Measurements from ENCODE around the gene AHI1.
"Not testable (repeated sequence)": the region's sequence is repeated elsewhere in the genome, so short reads cannot be mapped to it uniquely, and the experiment has no call there.

Gene AHI1

DNA sequence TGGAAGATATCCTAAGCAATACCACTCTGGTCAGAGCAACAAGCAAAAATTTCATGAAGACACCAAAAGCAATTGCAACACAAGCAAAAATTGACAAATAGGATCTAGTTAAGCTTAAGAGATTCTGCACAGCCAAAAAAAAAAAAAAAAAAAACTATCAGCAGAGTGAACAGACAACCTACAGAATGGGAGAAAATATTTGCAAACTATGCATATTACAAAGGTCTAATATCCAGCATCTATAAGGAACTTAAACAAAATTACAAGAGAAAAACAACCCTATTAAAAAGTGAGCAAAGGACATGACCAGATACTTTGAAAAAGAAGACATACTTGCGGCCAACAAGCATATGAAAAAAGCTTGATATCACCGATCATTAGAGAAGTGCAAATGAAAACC, 20.0 kb upstream of the AHI1 start:
- no peak for DNase-seq
- in situ Hi-C loops (cut with HindIII; ENCODE audit: low pct_ligation_motif_present, low pct_unique_long_range_greater_than_20kb, low sequenced_read_pairs) = no loop called here

DNA sequence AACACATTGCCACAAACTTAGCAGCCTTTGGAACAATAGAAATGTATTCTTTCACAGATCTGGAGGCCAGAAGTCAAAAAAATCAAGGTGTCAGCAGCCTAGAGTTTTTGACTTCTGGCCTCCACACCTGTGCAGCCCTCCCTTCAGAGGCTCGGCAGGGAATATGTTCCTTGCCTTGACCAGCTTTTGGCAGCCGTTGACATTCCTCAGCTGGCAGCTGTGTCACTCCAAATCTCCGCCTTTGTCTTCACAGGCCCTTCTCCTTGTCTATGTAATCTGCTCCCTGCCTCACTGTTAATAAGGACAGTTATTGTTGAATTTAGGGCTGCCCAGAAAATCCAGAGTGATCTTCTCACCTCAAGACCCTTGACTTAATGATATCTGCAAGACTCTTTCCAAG, 17.2 kb upstream of the AHI1 start:
- in situ Hi-C loops (cut with HindIII; ENCODE audit: low pct_ligation_motif_present, low pct_unique_long_range_greater_than_20kb, low sequenced_read_pairs) = no loop called here
- no peak for DNase-seq

DNA sequence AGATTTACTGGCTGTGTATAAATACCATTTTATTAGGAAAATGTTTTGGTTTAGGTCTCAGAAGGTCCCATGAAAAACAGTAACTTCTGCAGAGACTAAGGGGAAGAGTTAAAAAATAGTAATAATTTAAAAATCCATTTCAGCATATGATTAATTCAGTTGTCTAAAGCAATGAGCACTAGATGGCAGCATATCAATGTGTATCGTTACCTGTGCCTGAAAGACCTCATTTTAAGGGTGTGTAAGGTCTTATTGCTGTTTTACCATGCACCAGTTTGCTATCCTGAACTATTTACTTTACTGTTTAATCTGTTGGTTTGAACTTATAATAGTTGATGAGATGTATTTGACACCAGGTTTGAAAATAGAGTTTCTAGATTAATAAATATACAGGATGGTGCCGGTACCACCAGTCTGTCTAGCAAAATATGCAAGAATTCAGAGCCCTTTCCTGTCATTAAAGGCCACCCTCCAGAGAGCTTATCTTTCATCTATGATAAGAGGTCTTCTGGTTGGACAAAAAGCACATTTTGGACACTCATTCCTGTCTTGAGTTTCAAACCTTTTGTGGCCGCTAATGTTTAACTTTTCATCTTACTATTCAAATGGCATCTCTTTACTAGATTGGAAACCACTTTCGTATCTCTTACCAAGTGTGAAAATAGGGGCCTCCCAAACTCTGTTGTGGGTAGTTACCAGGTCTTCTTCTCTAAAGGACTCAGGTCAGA, 8.9 kb upstream of the AHI1 start:
- peak; percentile 48 for DNase-seq
- in situ Hi-C loops (cut with HindIII; ENCODE audit: low pct_ligation_motif_present, low pct_unique_long_range_greater_than_20kb, low sequenced_read_pairs) = no loop called here

DNA sequence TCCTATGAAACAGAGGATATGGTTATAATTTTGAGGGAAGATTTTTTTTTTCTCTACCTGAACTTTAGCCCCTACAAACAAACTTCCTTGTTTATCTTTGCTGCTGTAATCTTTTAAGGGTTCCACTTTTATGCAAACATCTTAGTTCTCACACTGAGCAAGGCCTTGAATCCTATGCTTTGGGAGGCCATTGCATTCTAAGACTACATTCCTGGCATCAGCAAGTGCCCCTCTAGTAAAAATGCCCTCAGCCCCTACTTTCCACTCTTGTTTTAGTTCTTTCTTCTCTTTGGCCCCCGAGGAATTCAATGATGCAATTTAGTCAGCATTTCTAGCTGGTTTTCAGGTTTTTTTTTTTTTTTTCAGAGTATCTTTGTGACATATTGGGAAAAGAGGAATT, 8.1 kb upstream of the AHI1 start:
- no peak for DNase-seq
- in situ Hi-C loops (cut with HindIII; ENCODE audit: low pct_ligation_motif_present, low pct_unique_long_range_greater_than_20kb, low sequenced_read_pairs) = no loop called here

DNA sequence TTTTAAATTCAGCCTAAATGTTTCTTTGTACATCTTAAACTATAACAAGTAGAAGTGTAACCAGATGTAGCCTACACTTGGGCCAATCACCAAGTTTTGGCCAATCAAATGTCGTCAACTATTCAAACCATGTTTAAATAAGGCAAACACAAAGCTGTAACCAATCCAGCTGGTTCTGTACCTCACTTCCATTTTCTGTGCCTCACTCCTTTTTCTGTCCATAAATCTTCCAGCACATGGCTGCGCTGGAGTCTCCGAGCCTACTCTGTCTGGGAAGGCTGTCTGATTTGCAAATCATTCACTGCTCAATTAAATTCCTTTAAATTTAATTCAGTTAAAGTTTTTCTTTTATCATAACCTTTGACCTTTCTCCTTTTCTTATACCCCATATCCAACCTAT, 7.7 kb upstream of the AHI1 start:
- no peak for DNase-seq
- in situ Hi-C loops (cut with HindIII; ENCODE audit: low pct_ligation_motif_present, low pct_unique_long_range_greater_than_20kb, low sequenced_read_pairs) = no loop called here

DNA sequence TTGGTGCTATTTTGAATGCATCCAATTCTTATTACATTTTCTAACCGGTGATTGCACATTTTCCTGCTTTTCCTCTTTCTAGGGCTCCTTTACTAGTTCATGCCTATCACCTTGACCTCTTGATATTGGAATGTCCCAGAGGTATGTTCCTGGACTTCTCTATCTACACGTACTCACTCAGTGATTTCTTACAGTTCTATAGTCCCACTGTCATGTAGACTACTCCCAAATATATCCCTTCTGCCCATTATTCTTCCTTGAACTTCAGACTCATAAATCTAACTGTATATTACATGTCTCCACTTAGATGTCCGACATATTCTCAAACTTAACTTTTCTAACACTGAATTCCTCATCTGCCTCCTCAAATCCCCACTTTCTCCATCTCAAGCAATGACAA, 7.2 kb upstream of the AHI1 start:
- in situ Hi-C loops (cut with HindIII; ENCODE audit: low pct_ligation_motif_present, low pct_unique_long_range_greater_than_20kb, low sequenced_read_pairs) = no loop called here
- no peak for DNase-seq

DNA sequence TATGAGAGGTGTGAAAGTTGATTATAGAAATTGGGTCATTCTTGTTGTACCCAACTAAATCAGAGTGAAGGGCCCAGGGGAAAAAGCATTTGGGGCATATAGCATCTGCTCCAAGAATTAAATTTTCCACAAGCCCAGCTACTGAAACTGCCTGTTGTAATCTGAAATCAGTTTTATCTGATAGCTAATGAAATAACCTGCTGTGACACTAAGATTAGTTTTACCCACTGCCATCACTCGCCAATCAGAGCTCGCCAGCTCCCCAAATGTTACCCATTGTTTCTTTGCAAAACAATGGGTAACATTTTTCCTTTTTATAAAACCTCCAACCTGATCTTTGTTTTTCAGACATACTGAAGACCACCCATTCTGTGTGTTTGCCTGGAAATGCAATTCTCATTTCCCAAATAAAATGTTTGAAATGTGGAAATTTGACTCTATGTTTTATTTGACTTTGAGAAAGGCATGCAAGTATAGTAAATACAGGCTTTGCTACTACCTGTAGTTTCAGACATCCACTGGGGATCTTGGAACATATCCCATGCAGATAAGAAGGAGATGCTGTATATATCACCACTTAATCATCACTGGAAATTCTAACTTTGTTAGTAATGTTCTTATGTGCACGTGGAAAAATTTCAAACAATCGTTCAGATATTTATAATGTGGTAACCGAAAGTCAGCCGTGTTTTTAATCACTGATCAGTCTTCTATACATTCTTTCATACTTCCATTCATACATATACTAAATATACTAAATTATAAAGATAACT, 6.3 kb upstream of the AHI1 start:
- in situ Hi-C loops (cut with HindIII; ENCODE audit: low pct_ligation_motif_present, low pct_unique_long_range_greater_than_20kb, low sequenced_read_pairs) = no loop called here
- no peak for DNase-seq

DNA sequence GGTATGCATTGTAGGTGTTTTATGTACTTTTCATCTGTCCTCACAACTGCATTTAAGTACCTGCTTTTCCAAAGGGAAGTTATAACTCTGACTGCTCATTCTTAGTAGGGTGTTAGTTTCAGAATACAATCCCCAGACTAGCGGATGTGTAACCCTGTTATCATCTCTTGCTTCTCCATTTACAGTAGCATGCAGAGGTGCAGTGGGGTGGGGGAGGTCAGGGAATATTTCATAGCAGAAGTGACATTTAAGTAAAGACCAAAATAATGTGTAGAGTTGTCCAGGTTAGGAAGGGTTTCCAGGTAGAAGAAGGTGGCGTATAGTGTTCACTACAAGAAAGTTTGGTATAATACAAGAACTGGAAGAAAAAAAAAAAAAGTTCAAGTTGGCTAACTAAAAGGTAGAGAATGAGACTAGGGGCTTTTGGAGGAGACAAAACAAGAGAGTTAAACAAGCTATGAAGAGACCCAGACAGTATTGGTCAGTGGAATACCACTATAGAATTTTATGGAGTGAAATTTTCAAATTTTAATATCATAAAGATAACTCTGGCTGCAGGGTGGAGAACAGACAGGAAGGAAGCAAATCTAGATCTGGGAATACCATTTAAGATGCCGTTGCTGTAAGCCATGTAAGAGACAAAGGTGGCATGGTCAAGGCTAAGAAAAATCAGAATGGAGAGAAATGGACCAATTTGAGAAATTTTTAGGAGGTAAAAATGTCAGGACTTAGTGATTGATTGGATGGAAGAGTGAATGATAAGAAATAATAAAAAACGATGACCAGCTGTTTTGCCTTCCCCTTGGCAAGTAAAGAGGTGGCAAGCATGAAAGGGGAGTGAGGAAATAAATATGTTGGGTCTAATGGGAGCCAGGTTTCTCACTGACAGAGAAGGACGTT, 2.2 kb upstream of the AHI1 start:
- DNase-seq = no peak
- in situ Hi-C loops (cut with HindIII; ENCODE audit: low pct_ligation_motif_present, low pct_unique_long_range_greater_than_20kb, low sequenced_read_pairs) = no loop called here

DNA sequence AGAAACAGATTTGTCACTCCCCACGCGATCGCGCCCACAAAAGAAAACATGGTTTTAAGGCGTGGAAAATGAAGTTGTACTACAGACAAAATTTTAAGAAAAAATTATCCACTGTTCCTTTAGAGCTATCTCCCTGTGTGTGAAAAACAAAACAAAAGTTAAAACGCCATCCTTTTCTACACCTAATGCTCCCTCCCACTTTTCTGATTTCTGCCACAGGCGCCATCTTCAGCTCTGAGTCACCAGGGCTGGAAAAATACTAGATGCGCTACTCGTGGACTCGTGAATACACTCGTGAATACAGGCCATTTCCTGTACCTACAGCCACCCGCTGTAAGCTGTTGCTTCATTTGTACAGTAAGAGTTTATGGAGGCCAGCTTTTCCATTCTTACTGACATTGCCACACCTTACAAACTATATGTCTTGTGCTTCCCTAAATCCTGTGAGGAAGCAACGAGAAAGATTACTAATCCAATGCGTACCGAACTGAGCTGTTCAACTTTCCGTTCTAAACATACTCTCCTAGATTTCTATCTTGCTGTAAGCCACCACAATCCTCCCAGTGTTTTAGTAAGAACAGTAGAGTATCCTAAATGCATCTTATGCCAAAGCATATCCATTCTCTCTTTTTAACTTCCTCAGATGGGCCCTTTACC, 773 bp upstream of the AHI1 start:
- peak; percentile 88 for DNase-seq
- in situ Hi-C loops (cut with HindIII; ENCODE audit: low pct_ligation_motif_present, low pct_unique_long_range_greater_than_20kb, low sequenced_read_pairs) = no loop called here

DNA sequence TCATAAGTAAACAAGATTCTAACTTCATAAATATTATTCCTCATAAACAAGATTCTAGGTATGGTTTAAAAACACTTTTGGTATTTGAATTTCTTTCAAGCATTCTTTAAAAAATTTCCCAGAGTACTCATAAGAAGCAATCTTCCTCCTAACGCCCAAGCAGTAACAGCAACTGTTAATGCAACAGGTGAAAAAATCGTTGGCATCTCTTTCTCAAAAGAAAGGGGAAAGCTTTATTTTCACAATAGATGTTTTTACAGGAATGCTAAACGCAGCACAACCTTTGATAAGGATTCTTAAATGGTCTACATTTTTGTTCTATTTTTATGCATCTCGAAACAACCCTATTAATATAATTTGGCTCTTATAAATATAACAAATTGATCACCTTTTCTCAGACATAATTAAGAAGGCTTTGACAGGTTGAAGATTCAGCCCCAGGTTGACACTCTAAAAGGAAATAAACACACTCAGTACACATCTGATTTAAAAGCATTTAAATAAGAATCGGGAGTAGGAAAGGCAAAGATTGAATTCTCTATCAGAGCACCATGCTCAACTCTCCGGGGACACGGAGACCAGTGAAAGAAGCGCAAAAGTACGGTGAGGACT, 634 bp downstream of the AHI1 start:
- in situ Hi-C loops (cut with HindIII; ENCODE audit: low pct_ligation_motif_present, low pct_unique_long_range_greater_than_20kb, low sequenced_read_pairs) = no loop called here
- peak; percentile 21 for DNase-seq

DNA sequence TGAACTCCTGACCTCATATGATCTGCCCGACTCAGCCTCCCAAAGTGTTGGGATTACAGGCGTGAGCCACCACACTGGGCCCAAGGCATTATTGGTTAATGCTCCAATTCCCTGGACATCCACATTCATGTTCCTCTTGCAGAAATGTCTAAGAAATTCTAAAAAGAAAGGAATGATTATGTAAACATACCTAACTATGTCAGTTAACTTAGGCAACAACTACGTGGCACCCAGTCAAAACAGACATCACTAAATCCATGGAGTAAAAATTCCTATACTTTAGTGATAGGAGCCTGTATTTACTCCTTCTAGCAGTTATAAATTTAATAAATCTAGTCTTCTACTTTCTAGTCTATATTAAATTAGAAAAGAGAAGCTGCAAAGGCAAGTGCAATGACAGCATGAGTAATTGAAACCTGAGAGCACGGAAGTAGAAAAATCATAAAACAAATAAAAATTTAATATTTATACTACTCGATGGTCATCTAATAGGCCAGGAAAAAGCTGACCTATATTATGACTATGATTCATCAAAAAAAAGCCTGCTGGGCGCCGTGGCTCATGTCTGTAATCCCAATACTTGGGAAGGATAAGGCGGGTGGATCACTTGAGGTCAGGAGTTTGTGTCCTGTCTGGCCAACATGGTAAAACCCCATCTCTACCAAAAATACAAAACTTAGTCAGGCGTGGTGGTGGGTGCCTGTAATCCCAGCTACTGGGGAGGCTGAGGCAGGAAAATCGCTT, 4.2 kb downstream of the AHI1 start:
- in situ Hi-C loops (cut with HindIII; ENCODE audit: low pct_ligation_motif_present, low pct_unique_long_range_greater_than_20kb, low sequenced_read_pairs) = no loop called here
- DNase-seq = no peak

DNA sequence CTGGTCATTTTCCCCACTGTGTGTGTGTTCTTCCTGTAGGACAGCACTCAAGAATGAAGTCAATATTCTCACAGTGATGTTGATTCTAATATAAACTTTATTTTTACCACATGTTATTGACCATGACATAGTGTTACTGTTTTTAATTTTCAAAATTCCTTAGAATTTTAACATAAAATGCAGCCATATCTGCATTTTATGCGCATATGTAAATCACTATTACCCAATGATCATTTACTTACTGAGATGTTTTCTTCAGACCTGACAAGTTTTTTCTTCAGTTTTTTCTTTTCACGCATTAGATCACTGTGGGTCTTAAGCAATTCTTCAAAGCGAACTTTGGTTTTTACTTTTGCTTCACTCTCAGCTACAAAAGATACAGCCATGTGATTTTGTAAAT, 7.2 kb downstream of the AHI1 start:
- in situ Hi-C loops (cut with HindIII; ENCODE audit: low pct_ligation_motif_present, low pct_unique_long_range_greater_than_20kb, low sequenced_read_pairs) = no loop called here
- no peak for DNase-seq

DNA sequence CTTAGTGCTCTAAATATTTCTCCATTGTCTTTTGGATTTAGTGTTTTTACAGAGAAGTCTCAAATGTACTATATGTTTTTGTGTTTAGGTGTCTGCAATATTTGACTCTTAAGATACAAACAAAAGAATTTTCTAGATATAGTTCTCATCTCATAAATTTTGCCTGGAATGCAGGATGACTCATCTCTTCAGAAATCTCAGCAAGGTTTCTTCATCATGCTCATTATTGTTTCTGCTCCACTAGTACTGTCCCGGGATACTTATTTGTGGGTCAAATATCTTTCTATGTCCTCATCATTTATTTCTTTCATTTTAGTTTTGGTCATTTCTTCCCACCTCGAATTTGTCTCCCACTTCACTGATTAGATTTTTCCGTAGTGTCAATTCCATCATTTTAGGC, 9.5 kb downstream of the AHI1 start:
- in situ Hi-C loops (cut with HindIII; ENCODE audit: low pct_ligation_motif_present, low pct_unique_long_range_greater_than_20kb, low sequenced_read_pairs) = no loop called here
- DNase-seq = peak; percentile 31

DNA sequence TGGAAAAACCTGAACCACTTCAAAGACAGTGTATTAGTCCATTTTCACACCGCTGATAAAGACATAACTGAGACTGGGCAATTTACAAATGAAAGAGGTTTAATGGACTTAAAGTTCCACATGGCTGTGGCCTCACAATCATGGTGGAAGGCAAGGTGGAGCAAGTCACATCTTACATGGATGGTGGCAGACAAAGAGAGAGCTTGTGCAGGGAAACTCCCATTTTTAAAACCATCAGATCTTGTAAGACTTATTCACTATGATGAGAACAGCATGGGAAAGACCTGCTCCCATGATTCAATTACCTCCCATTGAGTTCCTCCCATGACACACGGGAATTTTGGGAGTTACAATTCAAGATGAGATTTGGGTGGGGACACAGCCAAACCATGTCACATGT, 13.6 kb downstream of the AHI1 start:
- in situ Hi-C loops (cut with HindIII; ENCODE audit: low pct_ligation_motif_present, low pct_unique_long_range_greater_than_20kb, low sequenced_read_pairs); DNase-seq: not testable (repeated sequence)

DNA sequence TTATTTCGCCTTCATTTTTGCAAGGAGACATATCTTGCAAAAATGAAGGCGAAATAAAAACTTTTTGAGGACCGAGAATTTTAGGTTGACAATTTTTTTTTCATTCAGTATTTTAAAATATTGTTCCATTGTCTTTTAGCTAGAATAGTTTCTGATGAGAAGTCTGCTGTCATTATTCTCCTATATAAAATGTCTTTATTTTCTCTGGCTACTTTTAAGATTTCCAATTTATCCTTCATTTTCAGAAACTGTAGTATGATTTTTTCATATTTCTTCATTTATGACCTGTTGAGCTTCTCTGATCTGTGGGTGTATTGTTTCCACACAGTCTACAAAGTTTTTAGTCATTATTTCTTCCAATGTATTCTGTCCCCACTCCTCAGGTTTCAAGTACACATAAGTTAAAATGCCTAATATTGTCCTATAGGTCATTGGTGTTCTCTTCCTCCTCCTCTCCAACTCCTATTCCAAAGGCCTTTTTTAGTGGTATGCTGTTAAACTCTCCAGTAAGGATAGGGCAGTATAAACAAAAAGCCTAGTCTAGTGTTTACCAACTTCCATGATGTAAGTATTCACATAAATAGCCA, 15.7 kb downstream of the AHI1 start:
- peak; percentile 35 for DNase-seq
- in situ Hi-C loops (cut with HindIII; ENCODE audit: low pct_ligation_motif_present, low pct_unique_long_range_greater_than_20kb, low sequenced_read_pairs) = no loop called here

DNA sequence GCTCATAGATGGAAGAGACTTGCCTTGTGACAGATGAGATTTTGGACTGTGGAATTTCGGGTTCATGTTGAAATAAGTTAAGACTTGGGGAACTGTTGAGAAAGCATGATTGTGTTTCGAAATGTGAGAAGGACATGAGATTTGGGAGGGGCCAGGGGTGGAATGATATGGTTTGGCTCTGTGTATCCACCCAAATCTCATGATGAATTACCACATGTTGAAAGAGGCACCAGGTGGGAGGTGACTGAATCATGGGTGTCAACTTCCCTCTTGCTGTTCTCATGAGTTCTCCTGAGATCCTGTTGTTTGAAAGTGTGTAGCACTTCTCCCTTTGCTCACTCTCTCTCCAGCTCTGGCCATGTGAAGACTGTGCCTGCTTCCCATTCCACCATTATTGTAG, 17.9 kb downstream of the AHI1 start:
- in situ Hi-C loops (cut with HindIII; ENCODE audit: low pct_ligation_motif_present, low pct_unique_long_range_greater_than_20kb, low sequenced_read_pairs) = no loop called here
- DNase-seq = no peak

DNA sequence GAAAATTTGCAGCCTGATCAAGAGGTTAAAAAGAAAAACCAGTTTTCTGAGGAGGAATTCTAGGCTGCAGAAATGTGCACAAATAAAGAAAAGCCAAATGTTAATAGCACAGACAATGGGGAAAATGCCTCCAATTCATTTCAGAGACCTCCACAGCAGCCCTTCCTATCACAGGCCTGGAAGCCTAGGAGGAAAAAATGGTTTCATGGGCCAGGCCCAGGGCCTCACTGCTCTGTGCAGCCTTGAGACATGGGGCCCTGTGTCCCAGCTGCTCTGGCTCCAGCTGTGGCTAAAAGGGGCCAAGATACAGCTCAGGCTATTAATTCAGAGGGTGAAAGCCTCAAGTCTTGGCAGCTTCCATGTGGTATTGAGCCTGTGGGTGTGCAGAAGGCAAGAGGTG, 18.9 kb downstream of the AHI1 start:
- in situ Hi-C loops (cut with HindIII; ENCODE audit: low pct_ligation_motif_present, low pct_unique_long_range_greater_than_20kb, low sequenced_read_pairs) = no loop called here
- no peak for DNase-seq
